ENCODE measurements around the gene JPT1.

Gene JPT1

GRCh38 chr17:75096082-75096625, 58.2 kb downstream of the JPT1 start:
- DNase-seq (ENCODE audit: insufficient read length, low spot score): peak; percentile 95
- TF ChIP-seq POLR2A (IDR thresholded peaks at IDR 0.05; ENCODE audit: low read depth, low read length): no peak
- peak; percentile 52 for FAIRE-seq

GRCh38 chr17:75094871-75095399, 59.4 kb downstream of the JPT1 start:
- DNase-seq (ENCODE audit: insufficient read length, low spot score) (no peak), FAIRE-seq (no peak)
- TF ChIP-seq POLR2A (IDR thresholded peaks at IDR 0.05; ENCODE audit: low read depth, low read length): no peak

GRCh38 chr17:75093548-75094158, 60.7 kb downstream of the JPT1 start:
- no peak for FAIRE-seq
- TF ChIP-seq POLR2A (IDR thresholded peaks at IDR 0.05; ENCODE audit: low read depth, low read length): no peak
- no peak for DNase-seq (ENCODE audit: insufficient read length, low spot score)

- TF ChIP-seq POLR2A (IDR thresholded peaks at IDR 0.05; ENCODE audit: low read depth, low read length): no peak
- DNase-seq (ENCODE audit: insufficient read length, low spot score) (no peak), FAIRE-seq (no peak)
These were observed 62.4 kb downstream of the JPT1 start for GRCh38 chr17:75091855-75092327.

- no peak for DNase-seq (ENCODE audit: insufficient read length, low spot score)
- no peak for TF ChIP-seq POLR2A (IDR thresholded peaks at IDR 0.05; ENCODE audit: low read depth, low read length)
- no peak for FAIRE-seq
These were observed 63.1 kb downstream of the JPT1 start for GRCh38 chr17:75090871-75091854.

GRCh38 chr17:75088465-75089417, 65.6 kb downstream of the JPT1 start:
- DNase-seq (ENCODE audit: insufficient read length, low spot score) (peak; percentile 97), FAIRE-seq (peak; percentile 6)
- no peak for TF ChIP-seq POLR2A (IDR thresholded peaks at IDR 0.05; ENCODE audit: low read depth, low read length)

- DNase-seq (ENCODE audit: insufficient read length, low spot score) (no peak), FAIRE-seq (no peak)
- TF ChIP-seq POLR2A (IDR thresholded peaks at IDR 0.05; ENCODE audit: low read depth, low read length): no peak
These were observed 66.5 kb downstream of the JPT1 start, which contains the start of gene SLC16A5 for GRCh38 chr17:75087558-75088453. TSS of gene SLC16A5 (plus strand) at chr17:75087954. CDS start at chr17:75093637, 5,683 bp downstream.

GRCh38 chr17:75087182-75087557, 67.1 kb downstream of the JPT1 start:
- FAIRE-seq (no peak), DNase-seq (ENCODE audit: insufficient read length, low spot score) (no peak)
- TF ChIP-seq POLR2A (IDR thresholded peaks at IDR 0.05; ENCODE audit: low read depth, low read length): no peak

- no peak for TF ChIP-seq POLR2A (IDR thresholded peaks at IDR 0.05; ENCODE audit: low read depth, low read length)
- FAIRE-seq (no peak), DNase-seq (ENCODE audit: insufficient read length, low spot score) (no peak)
These were observed 67.7 kb downstream of the JPT1 start for GRCh38 chr17:75086496-75087181.

Measured in H54 (cell line).